GM12801 (cell line): Measurements from ENCODE around the gene ARL6IP6.

Experiments
- TF ChIP-seq, protein P1 (sequence below): IDR thresholded peaks from one replicate; pipeline ENCODE4 v1.5.1; 2011; ENCODE audit warnings: control low read depth; ENCODE audit not compliant: insufficient read length; ENCODE audit errors: extremely low read depth

Gene ARL6IP6

DNA sequence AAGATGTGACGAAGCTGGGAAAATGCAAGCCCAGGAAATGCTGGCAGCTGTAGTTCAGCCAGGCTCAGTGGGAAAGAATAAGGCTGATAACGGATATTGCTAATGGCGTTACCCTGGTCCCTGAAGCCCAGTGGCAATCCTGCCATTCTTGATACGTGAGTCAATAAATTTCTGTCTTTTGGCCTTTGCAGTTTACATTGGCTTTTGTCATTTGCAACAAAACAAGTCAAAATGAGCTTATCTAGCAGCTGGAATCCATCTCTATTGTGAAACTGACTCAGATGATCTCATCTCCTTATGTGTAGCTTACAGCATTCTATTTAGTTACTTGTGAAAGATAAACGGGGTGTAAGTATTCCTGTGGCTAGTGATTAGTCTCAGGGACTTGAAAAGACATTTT is 43.8 kb downstream of the ARL6IP6 start:
- TF ChIP-seq, protein P1, sequence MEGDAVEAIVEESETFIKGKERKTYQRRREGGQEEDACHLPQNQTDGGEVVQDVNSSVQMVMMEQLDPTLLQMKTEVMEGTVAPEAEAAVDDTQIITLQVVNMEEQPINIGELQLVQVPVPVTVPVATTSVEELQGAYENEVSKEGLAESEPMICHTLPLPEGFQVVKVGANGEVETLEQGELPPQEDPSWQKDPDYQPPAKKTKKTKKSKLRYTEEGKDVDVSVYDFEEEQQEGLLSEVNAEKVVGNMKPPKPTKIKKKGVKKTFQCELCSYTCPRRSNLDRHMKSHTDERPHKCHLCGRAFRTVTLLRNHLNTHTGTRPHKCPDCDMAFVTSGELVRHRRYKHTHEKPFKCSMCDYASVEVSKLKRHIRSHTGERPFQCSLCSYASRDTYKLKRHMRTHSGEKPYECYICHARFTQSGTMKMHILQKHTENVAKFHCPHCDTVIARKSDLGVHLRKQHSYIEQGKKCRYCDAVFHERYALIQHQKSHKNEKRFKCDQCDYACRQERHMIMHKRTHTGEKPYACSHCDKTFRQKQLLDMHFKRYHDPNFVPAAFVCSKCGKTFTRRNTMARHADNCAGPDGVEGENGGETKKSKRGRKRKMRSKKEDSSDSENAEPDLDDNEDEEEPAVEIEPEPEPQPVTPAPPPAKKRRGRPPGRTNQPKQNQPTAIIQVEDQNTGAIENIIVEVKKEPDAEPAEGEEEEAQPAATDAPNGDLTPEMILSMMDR = no peak

DNA sequence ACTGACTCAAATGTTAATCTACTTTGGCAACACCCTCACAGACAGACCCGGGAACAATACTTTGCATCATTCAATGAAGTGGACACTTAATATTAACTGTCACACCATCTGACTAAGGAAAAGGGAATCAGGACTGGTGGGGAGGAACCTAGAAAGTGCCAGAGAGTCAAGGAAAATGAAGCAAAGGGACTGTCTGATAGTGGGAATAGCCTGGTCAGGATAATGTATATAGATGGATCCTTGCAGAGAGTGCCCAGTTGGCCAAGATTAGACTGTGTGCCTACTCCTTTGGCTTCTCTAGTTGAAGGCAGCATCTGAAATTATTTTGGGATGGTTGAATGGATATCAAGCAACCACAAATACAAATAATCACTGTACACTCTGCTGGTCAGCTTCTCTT is 45.2 kb downstream of the ARL6IP6 start:
- TF ChIP-seq, protein P1 = no peak

DNA sequence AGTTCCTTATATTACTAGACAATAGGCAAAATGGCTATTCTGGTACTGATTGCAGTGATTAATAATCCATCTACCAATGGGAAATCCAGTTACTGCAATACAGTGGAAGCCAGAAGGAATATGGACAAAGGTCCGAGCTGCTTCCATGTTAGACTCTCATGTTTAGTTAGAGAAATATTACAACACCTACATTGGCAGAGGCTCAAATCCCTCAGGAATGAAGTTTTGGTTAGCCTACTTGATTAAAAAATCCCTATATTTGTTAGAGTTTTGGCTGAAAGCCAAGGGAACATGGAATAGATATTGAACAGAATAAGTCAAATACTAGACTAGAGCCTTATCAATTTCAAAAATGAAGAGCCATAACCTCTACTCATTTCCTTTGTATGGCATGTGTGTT is 48.5 kb downstream of the ARL6IP6 start:
- TF ChIP-seq, protein P1 = no peak

DNA sequence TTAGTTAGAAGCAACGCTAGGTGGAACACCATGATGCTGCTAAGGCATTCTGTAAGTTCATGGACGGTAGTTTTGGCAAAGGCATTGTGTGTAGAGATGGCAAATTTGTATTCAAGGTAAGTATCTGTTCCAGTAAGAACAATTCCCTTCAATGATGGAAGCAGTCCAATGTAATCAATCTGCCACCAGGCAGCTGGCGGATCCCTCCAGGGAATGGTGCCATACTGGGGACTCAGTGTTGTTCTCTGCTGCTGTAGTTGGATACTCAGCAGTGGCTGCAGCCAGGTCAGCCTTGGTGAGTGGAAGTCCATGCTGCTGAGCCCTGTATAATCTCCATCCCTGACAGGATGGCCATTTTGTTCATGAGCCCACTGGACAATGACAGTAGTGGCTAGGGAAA is 62.8 kb downstream of the ARL6IP6 start:
- TF ChIP-seq, protein P1 = no peak

DNA sequence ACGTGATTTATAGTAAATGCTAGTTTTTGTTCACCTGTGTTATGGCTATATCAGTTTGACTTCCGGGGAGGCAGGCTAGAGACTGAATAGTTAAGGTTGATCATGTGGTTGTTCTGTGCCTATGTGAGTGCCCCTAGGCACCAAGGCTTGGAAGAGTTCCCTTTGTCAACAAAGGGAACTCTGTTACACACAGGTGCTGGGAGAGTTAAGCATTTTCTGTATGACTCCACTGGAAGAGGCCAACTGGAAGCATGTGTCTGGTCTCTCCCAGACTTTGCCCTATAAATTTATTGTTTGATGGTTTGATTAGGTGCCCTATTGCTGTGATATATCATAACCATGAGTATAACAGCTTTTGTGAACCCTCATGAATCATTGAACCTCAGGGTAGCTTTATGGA is 63.8 kb downstream of the ARL6IP6 start:
- TF ChIP-seq, protein P1 = no peak

DNA sequence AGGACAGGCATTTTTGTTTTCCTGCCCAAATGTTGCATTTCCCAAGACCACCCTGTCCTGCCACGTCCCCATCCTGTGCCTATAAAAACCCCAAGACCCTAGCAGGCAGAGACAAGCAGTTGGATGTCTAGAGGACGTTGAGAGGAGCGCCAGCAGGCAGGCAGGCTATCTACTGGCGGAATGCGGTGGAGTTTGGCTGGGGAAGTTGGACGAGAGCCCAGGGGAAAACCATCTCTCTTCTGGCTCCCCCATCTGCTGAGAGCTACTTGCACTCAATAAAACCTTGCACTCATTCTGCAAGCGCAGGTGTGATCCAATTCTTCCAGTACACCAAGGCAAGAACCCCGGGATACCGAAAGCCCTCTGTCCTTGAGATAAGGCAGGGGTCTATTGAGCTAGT is 72.5 kb downstream of the ARL6IP6 start:
- TF ChIP-seq, protein P1 = no peak

DNA sequence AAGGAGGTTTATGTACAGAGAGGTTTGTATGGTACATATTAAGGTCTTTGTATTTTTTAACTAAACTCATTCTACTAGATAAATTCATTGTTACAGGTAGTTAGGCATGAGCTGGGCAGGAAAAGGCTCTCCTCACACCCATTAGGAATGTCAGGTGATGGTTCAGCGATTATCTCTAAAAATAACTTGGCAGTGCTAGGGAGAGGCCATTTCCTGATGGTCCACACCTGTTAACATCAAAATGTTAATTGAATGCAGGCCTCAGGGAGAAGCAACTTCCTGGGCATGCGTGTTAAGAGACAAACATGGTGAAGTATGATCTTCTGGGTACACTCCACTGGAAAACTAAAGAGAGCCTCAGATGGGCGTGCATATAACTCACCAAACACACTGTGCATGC is 73.6 kb downstream of the ARL6IP6 start:
- TF ChIP-seq, protein P1 = no peak

DNA sequence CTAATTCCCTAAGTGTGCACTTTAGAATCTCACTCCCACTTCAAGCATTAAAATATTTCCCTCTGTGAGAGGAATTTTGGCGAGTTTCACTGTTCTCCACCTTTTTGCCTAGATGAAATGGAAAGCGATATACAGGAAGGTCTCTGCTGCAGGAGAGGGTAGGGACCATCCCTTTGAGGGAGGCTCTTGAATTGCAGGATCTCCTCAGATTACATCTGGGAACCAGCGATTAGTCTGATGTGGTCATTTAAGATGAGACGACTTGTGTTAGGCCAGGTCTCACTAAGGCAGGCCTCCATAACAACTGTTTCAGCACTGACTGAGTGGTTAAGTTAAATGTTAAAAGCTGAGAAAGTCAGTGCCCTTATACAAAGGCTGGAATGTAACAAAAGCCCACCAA is 74.6 kb downstream of the ARL6IP6 start:
- TF ChIP-seq, protein P1 = no peak
